ENCODE measurements around the gene GM2A.

GM2A gene

DNA sequence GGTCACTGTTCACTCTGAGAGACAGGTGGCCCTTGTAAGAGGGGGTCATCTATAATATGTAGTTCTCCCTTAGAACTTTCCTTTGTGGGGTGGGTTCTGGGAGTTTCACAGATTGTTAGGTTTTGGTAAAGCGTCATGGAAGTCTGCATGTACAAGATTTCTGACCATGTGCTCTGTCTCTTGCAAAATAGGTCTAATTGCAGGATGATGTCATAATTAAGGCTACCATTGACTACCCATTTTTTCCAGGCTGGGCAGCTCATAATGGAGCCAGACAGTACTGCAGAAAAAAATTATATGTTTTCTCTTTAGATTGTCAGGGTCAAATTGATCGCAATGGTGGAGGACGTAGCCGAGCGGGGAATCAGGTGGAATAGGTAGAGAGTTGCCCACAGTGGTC, 3.7 kb upstream of the GM2A start:
- Histone ChIP-seq H3K9me3 (ENCODE audit: low read length) (no peaks in the 10 kb centered on the region), H3K36me3 (ENCODE audit: insufficient read depth, low read length) (no peaks in the 10 kb centered on the region), H3K27me3 (ENCODE audit: insufficient read depth, low read length) (no peaks in the 10 kb centered on the region), H3K9ac (ENCODE audit: low read length) (no peak overlapping the region), H3K4me2 (ENCODE audit: low read length) (no peak overlapping the region), H3F3A (ENCODE audit: insufficient read depth, low read length) (no peaks in the 10 kb centered on the region), H3K4me3 (ENCODE audit: low read depth, low read length, poor library complexity, severe bottlenecking) (no peak overlapping the region), H3K27ac (ENCODE audit: low read depth, low read length, poor library complexity, severe bottlenecking) (no peak overlapping the region), H3K79me2 (ENCODE audit: insufficient read depth, low read length) (peaks cover 11% of the 10 kb centered on the region; the same call in 1 of the 2 replicates), H3K4me1 (ENCODE audit: insufficient read depth, low read length, severe bottlenecking) (peaks cover 32% of the 10 kb centered on the region), H4K20me1 (ENCODE audit: insufficient read depth, low read length) (no peaks in the 10 kb centered on the region), H3K9me2 (ENCODE audit: low read depth, low read length) (no peaks in the 10 kb centered on the region), H2AFZ (ENCODE audit: low read length) (no peak overlapping the region)
- TF ChIP-seq, protein P1, sequence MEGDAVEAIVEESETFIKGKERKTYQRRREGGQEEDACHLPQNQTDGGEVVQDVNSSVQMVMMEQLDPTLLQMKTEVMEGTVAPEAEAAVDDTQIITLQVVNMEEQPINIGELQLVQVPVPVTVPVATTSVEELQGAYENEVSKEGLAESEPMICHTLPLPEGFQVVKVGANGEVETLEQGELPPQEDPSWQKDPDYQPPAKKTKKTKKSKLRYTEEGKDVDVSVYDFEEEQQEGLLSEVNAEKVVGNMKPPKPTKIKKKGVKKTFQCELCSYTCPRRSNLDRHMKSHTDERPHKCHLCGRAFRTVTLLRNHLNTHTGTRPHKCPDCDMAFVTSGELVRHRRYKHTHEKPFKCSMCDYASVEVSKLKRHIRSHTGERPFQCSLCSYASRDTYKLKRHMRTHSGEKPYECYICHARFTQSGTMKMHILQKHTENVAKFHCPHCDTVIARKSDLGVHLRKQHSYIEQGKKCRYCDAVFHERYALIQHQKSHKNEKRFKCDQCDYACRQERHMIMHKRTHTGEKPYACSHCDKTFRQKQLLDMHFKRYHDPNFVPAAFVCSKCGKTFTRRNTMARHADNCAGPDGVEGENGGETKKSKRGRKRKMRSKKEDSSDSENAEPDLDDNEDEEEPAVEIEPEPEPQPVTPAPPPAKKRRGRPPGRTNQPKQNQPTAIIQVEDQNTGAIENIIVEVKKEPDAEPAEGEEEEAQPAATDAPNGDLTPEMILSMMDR (IDR thresholded peaks at IDR 0.05; ENCODE audit: low read length), result no peak
- TF ChIP-seq EZH2 (IDR thresholded peaks at IDR 0.05; ENCODE audit: borderline replicate concordance, low read length), result no peak

DNA sequence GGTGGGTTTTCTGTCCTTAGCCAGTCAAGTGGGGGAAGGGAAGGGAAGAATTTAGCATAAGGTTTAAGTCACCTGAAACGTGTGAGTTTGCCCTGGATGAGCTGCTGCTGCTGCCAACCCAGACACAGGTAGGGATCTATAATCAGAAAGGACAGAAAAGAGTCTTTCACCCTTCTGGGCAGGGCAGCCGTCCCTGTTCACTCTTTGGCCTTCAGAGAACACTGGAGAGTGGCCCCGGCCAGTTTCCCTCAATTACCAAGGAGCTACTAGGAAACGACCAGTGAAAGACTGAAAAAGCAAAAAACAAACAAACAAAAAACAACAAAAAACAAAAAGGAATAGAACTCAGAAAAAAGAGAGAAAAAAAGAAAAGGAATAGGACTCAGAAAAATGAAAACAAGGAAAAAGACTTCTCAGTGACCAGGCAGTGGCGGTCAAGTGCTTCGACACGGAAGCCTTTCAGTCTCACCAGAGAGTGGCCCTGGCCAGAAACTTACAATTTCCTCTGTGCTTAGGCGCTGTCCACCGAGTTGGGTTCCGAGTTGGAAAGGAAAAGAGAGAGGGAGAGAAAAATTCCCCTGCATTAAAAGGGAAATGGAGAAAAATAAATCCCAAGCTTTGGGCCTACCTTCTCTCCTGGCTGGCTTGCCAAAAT, 2.5 kb upstream of the GM2A start:
- Histone ChIP-seq H3K9me3 (ENCODE audit: low read length) (no peaks in the 10 kb centered on the region), H3K4me2 (ENCODE audit: low read length) (peak overlapping the region; percentile 25), H3K9ac (ENCODE audit: low read length) (peak overlapping the region; percentile 23), H3K36me3 (ENCODE audit: insufficient read depth, low read length) (no peaks in the 10 kb centered on the region), H2AFZ (ENCODE audit: low read length) (no peak overlapping the region), H4K20me1 (ENCODE audit: insufficient read depth, low read length) (no peaks in the 10 kb centered on the region), H3K4me1 (ENCODE audit: insufficient read depth, low read length, severe bottlenecking) (peaks cover 44% of the 10 kb centered on the region), H3K79me2 (ENCODE audit: insufficient read depth, low read length) (peaks cover 18% of the 10 kb centered on the region; the same call in 1 of the 2 replicates), H3K4me3 (ENCODE audit: low read depth, low read length, poor library complexity, severe bottlenecking) (peak overlapping the region; percentile 45), H3F3A (ENCODE audit: insufficient read depth, low read length) (no peaks in the 10 kb centered on the region), H3K27me3 (ENCODE audit: insufficient read depth, low read length) (no peaks in the 10 kb centered on the region), H3K9me2 (ENCODE audit: low read depth, low read length) (no peaks in the 10 kb centered on the region), H3K27ac (ENCODE audit: low read depth, low read length, poor library complexity, severe bottlenecking) (peak overlapping the region; percentile 80)
- TF ChIP-seq, protein P1 (IDR thresholded peaks at IDR 0.05; ENCODE audit: low read length), result no peak
- TF ChIP-seq EZH2 (IDR thresholded peaks at IDR 0.05; ENCODE audit: borderline replicate concordance, low read length), result no peak

DNA sequence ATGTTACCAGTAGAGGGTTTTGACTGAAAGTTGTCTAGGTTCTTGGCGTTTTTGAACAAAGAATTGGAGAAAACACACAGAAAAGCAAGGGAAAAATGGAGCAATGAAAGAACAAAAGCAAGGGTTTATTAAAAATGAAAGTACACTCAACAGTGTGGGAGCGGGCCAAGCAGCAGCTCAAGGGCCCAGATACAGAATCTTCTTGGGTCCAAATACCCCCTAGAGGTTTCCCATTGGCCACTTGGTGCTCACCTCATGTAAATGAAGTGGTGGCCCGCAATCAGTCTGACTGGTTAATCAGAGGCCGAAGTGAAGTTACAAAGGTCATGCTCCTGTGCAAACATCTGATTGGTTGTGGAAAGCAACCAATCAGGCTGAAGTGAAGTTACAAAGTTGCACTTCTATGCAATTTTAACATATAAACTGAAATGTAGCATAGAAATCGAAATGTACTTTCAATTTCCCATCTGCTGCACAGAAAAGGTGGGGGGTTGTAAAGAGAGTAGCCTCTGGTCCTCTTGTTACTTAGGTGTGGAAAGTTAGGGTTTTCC, 1.9 kb upstream of the GM2A start:
- TF ChIP-seq, protein P1 (IDR thresholded peaks at IDR 0.05; ENCODE audit: low read length), result no peak
- no peak for TF ChIP-seq EZH2 (IDR thresholded peaks at IDR 0.05; ENCODE audit: borderline replicate concordance, low read length)
- Histone ChIP-seq H3K9ac (ENCODE audit: low read length) (peak overlapping the region; percentile 23), H3K4me1 (ENCODE audit: insufficient read depth, low read length, severe bottlenecking) (peaks cover 50% of the 10 kb centered on the region), H3K9me2 (ENCODE audit: low read depth, low read length) (no peaks in the 10 kb centered on the region), H2AFZ (ENCODE audit: low read length) (0 out of 2 replicates have a peak overlapping the region, but pooled peaks have one; percentile 12), H3K27ac (ENCODE audit: low read depth, low read length, poor library complexity, severe bottlenecking) (peak overlapping the region; percentile 80), H3K4me3 (ENCODE audit: low read depth, low read length, poor library complexity, severe bottlenecking) (peak overlapping the region; percentile 45), H4K20me1 (ENCODE audit: insufficient read depth, low read length) (no peaks in the 10 kb centered on the region), H3F3A (ENCODE audit: insufficient read depth, low read length) (no peaks in the 10 kb centered on the region), H3K9me3 (ENCODE audit: low read length) (no peaks in the 10 kb centered on the region), H3K27me3 (ENCODE audit: insufficient read depth, low read length) (no peaks in the 10 kb centered on the region), H3K36me3 (ENCODE audit: insufficient read depth, low read length) (no peaks in the 10 kb centered on the region), H3K4me2 (ENCODE audit: low read length) (peak overlapping the region; percentile 25), H3K79me2 (ENCODE audit: insufficient read depth, low read length) (peaks cover 23% of the 10 kb centered on the region; the same call in 1 of the 2 replicates)
